ENCODE measurements around the gene NRP2. TPM values are rescaled to one million over a fixed set of nuclear protein-coding genes. Genes with fewer than 3 reads are reported as not detected.
A peak's percentile ranks its signal among the peaks of the same experiment; 100 is the strongest.

NRP2 gene
- total and polyA plus RNA-seq, 2 of the 13 experiments (the other 11 are each of a cell fraction or from before 2014, with no cell fraction given): 0.65 to 1.4 TPM

DNA sequence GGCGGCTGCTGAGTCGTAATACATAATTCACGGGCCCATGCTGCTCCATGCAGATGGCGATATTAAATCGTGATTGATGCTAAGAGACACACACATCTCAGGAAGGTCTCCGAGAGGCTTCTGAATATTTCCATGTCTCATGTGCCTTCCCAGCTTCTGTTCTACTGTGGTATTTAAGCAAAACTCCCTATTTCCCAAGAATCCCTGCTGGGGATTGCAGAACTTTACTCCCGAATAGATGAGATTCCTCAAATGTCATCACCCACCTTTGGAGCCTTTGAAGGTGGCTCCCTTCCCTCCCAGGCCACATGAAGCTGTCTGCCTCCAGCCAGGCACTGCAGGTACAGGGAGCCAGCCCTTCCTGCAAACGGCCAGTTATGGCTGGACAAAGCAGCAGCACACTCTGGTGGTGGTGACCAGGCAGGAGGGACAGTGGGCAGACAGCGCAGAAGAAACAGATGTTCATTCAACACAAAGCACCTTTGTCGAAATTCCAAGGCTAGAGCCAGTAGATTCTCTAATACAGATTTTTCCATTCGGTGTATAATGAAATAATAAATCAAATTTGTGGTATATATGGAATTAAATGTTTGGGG lies 14.1 kb downstream of the NRP2 start:
- BruUV-seq (replicated peaks): no TSS peak
- peak; percentile 64 for FAIRE-seq
- ChIA-PET POLR2A (no interaction called here), CTCF (ENCODE audit: low intra/inter-chr PET ratio, low total read pairs) (interaction anchor here (1.1 to 1.3 kb wide), 2 partner anchors 811 to 1371 kb away, joined by 3 to 4 read pairs; no protein-coding TSS in a partner anchor)
- Histone ChIP-seq H3K9ac (ENCODE audit: insufficient read depth, low read depth, low read length) (no peak overlapping the region), H3K79me2 (ENCODE audit: insufficient read depth, low read length) (no peaks in the 10 kb centered on the region), H3K4me2 (ENCODE audit: low read depth, low read length) (no peak overlapping the region), H3K27me3 (ENCODE audit: control insufficient read depth in 1 of 2, insufficient read depth in 2 of 2, low read length in 2 of 2) (no peaks in the 10 kb centered on the region), H3K27ac (ENCODE audit: extremely low read length, insufficient read depth, low read length) (no peak overlapping the region), H4K20me1 (ENCODE audit: insufficient read depth, low read length) (no peaks in the 10 kb centered on the region), H3K4me1 (ENCODE audit: insufficient read depth, low read length) (peaks cover 22% of the 10 kb centered on the region), H3K9me3 (ENCODE audit: low read length) (no peaks in the 10 kb centered on the region), H3K36me3 (replicated peaks in 1 of 2; ENCODE audit: control insufficient read depth in 1 of 2, insufficient read depth in 2 of 2, low read length in 2 of 2) (no peaks in the 10 kb centered on the region), H3K4me3 (replicated peaks in 1 of 3; ENCODE audit: insufficient read depth in 1 of 3, low read depth in 2 of 3, low read length in 3 of 3) (no peak overlapping the region), H2AFZ (ENCODE audit: low read length) (no peak overlapping the region)
- in situ Hi-C loops (cut with HindIII; ENCODE audit: extremely low pct_ligation_motif_present, low pct_unique_long_range_greater_than_20kb) (no loop called here), intact Hi-C loops (cut with micrococcal nuclease; ENCODE audit: unreplicated experiment) (loop anchor here (5.0 kb wide), 1 partner anchor 1369 kb away; no protein-coding TSS in a partner anchor)
- 47% methylated on average over 11 of the region's 11 CpGs for WGBS (ENCODE audit: low lambda C conversion rate)
- ATAC-seq: peak; percentile 85
- peak; percentile 64 for DNase-seq (ENCODE audit: low spot score)
- 0 out of 2 replicates have a peak, but pooled peaks have one; percentile 19 for TF ChIP-seq ZMYM3 (CRISPR knock-in tag; IDR thresholded peaks at IDR 0.05)
- no peak for TF ChIP-seq HDAC2 (CRISPR knock-in tag; IDR thresholded peaks at IDR 0.05)
- no peak for TF ChIP-seq MED8 (CRISPR knock-in tag; IDR thresholded peaks at IDR 0.05; ENCODE audit: insufficient replicate concordance)
- peak; percentile 33; the same call in 1 of the 2 replicates for TF ChIP-seq ZFX (CRISPR knock-in tag; IDR thresholded peaks at IDR 0.05; ENCODE audit: low read depth)
- TF ChIP-seq, protein P1, sequence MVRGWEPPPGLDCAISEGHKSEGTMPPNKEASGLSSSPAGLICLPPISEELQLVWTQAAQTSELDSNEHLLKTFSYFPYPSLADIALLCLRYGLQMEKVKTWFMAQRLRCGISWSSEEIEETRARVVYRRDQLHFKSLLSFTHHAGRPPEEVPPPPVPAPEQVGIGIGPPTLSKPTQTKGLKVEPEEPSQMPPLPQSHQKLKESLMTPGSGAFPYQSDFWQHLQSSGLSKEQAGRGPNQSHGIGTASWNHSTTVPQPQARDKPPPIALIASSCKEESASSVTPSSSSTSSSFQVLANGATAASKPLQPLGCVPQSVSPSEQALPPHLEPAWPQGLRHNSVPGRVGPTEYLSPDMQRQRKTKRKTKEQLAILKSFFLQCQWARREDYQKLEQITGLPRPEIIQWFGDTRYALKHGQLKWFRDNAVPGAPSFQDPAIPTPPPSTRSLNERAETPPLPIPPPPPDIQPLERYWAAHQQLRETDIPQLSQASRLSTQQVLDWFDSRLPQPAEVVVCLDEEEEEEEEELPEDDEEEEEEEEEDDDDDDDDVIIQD (CRISPR knock-in tag; IDR thresholded peaks at IDR 0.05; ENCODE audit: low read depth): 0 out of 2 replicates have a peak, but pooled peaks have one; percentile 34
- peak; percentile 95 for TF ChIP-seq STAG1 (CRISPR knock-in tag; IDR thresholded peaks at IDR 0.05)
- TF ChIP-seq SALL1 (CRISPR knock-in tag; IDR thresholded peaks at IDR 0.05): peak; percentile 37; the same call in 1 of the 2 replicates
- peak; percentile 37; the same call in 1 of the 2 replicates for TF ChIP-seq ZNF772 (CRISPR knock-in tag; IDR thresholded peaks at IDR 0.05)
- TF ChIP-seq ZNF788 (CRISPR knock-in tag; IDR thresholded peaks at IDR 0.05; ENCODE audit: borderline replicate concordance): peak; percentile 54; the same call in 1 of the 2 replicates
- TF ChIP-seq ZNF460 (CRISPR knock-in tag; IDR thresholded peaks at IDR 0.05; ENCODE audit: borderline replicate concordance): peak; percentile 57; the same call in 1 of the 2 replicates
- peak; percentile 44; the same call in 1 of the 2 replicates for TF ChIP-seq ZNF292 (CRISPR knock-in tag; IDR thresholded peaks at IDR 0.05; ENCODE audit: borderline replicate concordance, low read depth)
- TF ChIP-seq, protein P2, sequence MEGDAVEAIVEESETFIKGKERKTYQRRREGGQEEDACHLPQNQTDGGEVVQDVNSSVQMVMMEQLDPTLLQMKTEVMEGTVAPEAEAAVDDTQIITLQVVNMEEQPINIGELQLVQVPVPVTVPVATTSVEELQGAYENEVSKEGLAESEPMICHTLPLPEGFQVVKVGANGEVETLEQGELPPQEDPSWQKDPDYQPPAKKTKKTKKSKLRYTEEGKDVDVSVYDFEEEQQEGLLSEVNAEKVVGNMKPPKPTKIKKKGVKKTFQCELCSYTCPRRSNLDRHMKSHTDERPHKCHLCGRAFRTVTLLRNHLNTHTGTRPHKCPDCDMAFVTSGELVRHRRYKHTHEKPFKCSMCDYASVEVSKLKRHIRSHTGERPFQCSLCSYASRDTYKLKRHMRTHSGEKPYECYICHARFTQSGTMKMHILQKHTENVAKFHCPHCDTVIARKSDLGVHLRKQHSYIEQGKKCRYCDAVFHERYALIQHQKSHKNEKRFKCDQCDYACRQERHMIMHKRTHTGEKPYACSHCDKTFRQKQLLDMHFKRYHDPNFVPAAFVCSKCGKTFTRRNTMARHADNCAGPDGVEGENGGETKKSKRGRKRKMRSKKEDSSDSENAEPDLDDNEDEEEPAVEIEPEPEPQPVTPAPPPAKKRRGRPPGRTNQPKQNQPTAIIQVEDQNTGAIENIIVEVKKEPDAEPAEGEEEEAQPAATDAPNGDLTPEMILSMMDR (CRISPR knock-in tag; IDR thresholded peaks at IDR 0.05): peak; percentile 89
- TF ChIP-seq ZBTB38 (CRISPR knock-in tag; IDR thresholded peaks at IDR 0.05): peak; percentile 51; the same call in 1 of the 2 replicates
- peak; percentile 32; the same call in 1 of the 2 replicates for TF ChIP-seq KDM2A (CRISPR knock-in tag; IDR thresholded peaks at IDR 0.05; ENCODE audit: borderline replicate concordance, low read depth)
- TF ChIP-seq EP300 (IDR thresholded peaks at IDR 0.05; ENCODE audit: low read depth in 2 of 2, low read length in 2 of 2): 0 out of 4 replicates have a peak, but pooled peaks of 1 of the 2 experiments have one; percentile 10
- TF ChIP-seq EP300 (CRISPR knock-in tag; IDR thresholded peaks at IDR 0.05; ENCODE audit: borderline replicate concordance): no peak
- TF ChIP-seq, protein P3, sequence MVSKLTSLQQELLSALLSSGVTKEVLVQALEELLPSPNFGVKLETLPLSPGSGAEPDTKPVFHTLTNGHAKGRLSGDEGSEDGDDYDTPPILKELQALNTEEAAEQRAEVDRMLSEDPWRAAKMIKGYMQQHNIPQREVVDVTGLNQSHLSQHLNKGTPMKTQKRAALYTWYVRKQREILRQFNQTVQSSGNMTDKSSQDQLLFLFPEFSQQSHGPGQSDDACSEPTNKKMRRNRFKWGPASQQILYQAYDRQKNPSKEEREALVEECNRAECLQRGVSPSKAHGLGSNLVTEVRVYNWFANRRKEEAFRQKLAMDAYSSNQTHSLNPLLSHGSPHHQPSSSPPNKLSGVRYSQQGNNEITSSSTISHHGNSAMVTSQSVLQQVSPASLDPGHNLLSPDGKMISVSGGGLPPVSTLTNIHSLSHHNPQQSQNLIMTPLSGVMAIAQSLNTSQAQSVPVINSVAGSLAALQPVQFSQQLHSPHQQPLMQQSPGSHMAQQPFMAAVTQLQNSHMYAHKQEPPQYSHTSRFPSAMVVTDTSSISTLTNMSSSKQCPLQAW (CRISPR knock-in tag; IDR thresholded peaks at IDR 0.05): peak; percentile 71; the same call in 1 of the 2 replicates
- TF ChIP-seq ZNF121 (CRISPR knock-in tag; IDR thresholded peaks at IDR 0.05): peak; percentile 89
- TF ChIP-seq RAD21 (CRISPR knock-in tag; IDR thresholded peaks at IDR 0.05): peak; percentile 80
- peak; percentile 77 for TF ChIP-seq SMC3 (IDR thresholded peaks at IDR 0.05; ENCODE audit: low read length)
